GM10847 (cell line): ENCODE results near the gene PAOX.

Experiments used
- POLR2A ChIP-seq: IDR thresholded peaks from 2 replicates; pipeline ENCODE4 v1.6.1; 2011; ENCODE audit not compliant: insufficient read length; ENCODE audit errors: extremely low read depth

Gene PAOX

DNA sequence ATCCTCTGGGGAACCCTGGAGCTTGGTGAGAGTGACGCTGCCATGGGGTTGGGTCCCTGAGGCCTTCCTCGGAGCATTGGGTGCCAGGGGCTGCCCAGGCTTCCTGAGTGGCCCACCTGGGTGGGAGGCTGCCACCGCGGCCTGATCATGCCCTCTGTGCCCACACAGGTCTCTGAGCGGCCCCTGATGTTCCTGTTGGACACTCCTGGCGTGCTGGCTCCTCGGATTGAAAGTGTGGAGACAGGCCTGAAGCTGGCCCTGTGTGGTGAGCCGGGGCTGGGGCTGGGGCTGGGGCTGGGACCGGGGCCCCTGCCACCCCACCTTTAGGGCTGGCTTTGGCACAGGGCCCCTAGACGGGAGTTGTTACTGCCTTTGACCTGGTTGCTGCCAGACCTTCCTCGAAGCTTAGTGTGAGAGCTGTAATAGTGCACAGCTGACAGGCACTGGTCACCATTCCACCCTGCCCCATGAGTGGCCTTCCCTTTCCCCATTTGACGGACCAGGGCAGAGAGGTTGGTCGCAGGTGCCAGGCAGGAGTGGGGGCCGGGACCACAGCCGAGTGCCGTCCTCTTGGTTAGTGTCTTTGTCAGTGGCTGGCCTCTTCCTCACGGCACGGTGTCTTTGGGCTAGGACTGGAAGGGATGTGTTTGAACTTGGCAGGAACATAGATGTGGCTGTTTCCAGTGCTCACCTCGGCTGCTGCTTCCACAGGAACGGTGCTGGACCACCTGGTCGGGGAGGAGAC is 23.1 kb downstream of the PAOX start:
- TF ChIP-seq POLR2A: no peak

- no peak for TF ChIP-seq POLR2A
These were observed 24.3 kb downstream of the PAOX start for GRCh38 chr10:133403359-133403758.

DNA sequence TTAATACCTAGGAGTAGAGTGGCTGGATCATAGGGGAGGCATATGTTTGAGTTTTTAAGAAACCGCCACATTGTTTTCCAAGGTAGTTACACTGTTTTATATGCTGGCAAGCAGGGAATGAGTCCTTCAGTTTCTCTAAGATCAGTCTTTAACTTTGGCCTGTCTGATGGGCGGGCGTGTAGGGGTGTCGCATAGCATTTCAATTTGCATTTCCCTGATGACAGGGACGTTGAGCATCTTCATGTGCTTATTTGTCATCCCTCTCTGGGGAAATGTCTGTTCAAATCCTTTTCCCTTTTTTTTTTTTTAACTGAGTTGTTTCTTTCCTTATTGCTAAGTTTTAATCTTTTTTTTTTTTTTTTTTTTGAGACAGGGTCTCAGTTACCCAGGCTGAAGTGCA is 24.7 kb downstream of the PAOX start:
- no peak for TF ChIP-seq POLR2A

DNA sequence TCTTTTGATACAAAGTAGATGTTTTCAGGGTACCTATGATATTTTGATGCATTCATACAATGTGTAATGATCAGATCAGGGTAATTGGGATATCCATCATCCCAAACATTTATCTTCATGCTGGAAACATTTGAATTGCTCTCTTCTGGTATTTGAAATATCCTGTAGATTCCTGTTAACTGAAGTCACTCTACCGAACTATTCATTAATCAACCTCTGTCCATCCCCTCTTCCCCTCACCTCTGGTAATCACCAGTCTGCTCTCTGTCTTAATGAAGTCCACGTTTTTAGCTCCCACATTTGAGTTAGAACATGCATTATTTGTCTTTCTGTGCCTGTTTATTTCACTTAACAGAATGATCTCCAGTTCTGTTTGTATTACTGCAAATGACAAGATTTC is 26.2 kb downstream of the PAOX start:
- no peak for TF ChIP-seq POLR2A

GRCh38 chr10:133405844-133406527 is 26.9 kb downstream of the PAOX start:
- TF ChIP-seq POLR2A: no peak

DNA sequence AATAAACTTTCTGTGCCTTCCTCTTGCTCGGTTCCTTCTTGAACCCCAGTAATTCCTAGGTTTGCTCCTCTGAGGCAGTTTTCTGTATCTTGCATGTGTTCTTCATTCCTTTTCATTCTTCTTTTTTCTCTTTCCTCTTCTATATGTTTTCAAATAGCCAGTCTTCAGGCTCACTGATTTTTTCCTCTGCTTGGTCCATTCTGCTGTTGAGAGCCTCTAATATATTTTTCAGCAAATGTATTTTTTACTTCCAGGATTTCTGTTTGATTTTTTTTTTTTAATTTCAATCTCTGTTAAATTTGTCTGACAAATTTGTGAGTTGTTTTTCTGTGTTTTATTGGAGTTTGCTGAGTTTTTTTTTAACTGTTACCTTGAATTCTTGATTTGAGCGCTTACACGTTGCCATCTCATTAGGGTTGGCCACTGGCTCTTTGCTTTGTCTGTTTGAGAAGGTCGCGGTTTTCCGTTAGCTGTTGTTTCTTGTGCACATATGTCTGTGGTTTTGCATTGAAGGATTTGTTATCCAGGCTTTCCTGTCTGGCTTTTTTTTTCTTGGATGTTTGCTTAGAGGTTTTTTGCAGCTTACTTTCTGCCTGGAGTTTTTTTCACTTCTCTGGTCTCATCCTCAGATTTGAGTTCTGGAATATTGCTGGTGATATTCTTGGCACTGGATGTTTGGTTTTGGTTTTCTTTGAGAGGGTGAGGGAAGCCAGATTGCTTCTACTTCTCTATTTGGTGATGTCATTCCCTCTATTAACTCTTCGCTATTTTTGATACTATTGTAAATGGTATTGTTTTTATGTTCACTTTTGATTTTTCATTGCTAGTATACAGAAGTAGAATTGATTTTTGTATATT is 32.7 kb downstream of the PAOX start:
- no peak for TF ChIP-seq POLR2A

DNA sequence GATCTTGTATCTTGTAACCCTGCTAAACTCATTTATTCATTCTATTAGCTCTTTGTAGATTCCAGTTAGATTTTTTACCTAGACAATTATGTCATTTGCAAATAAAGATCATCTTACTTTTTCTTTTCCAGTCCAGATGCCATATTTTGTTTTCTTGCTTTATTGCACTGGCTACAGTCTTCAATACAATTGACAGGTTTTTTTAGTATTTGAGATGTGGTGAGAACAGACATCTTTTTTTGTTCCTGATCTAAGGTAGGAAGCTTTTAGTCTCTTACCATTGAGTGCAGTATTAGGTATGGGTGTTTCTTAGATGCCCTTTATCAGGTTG is 33.3 kb downstream of the PAOX start:
- TF ChIP-seq POLR2A: no peak

DNA sequence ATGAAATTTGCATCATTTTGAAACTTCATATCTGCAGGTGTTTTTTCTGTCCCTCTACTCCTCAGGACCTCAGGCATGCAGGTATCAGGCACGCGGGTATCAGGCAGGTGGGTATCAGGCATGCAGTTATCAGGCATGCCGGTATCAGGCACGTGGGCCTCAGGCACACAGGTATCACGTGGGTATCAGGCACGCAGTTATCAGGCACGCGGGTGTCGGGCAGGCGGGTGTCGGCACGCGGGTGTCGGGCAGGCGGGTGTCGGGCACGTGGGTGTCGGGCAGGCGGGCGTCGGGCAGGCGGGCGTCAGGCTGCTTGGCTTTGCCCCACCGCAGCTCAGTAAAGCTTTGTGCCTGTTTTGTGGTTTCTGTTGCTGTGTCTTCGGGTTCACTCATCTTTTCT is 36.7 kb downstream of the PAOX start:
- no peak for TF ChIP-seq POLR2A

DNA sequence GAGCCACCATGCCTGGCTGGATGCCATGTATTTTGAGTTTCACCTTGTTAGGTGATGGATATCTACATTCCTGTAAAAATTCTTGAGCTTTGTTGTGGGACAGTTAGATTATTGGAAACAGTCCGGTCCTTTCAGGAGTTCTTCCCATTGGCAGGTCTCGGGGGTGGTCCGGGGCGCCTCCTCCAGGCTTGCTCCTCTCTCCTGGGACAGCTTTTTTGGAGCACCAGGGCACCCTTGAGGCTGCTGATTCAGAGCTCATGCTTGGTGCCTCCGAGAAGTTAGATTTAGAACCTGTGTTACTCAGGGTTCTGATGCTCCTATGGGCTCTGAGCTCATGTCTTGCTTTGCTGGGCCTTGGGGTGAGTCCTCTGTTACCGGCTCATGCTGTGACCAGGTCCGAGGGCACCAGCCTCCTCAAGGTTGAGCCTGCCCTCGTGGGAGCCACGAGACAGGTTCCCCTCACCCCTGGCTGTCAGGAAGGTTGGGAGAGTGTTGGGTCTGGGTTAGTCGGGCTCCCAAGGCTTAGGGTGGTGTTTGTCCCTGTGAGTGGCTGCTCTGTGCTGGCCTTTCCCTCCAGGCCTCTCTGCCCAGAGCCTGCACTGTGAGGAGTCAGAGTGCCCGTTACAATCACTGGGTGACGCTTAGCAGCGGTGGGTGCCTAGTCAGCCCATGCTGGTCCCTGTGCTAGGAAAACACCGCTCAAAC is 39.4 kb downstream of the PAOX start:
- TF ChIP-seq POLR2A: no peak

- no peak for TF ChIP-seq POLR2A
These were observed 40.3 kb downstream of the PAOX start for GRCh38 chr10:133419211-133419950.

- TF ChIP-seq POLR2A: no peak
These were observed 41.0 kb downstream of the PAOX start for GRCh38 chr10:133420028-133420427.

DNA sequence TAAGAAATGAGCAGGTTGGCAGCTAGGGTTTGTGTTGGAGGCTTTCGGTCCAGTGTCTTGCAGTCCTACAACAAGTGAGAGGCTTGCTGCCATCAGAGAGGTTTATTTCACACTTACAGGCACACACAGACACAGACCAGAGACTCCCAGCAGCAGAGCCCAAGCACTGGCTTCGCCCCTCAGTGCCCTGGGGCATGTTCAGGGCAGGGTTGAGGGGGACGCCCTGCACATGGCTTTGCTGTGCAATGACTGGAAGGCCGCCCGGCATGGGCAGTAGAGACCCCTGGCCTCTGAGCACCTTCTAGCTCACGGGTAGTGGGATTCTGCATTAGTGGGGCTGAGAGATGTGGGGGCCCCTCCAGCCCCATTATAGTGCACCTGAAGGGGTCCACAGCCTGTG is 41.5 kb downstream of the PAOX start:
- TF ChIP-seq POLR2A: no peak

DNA sequence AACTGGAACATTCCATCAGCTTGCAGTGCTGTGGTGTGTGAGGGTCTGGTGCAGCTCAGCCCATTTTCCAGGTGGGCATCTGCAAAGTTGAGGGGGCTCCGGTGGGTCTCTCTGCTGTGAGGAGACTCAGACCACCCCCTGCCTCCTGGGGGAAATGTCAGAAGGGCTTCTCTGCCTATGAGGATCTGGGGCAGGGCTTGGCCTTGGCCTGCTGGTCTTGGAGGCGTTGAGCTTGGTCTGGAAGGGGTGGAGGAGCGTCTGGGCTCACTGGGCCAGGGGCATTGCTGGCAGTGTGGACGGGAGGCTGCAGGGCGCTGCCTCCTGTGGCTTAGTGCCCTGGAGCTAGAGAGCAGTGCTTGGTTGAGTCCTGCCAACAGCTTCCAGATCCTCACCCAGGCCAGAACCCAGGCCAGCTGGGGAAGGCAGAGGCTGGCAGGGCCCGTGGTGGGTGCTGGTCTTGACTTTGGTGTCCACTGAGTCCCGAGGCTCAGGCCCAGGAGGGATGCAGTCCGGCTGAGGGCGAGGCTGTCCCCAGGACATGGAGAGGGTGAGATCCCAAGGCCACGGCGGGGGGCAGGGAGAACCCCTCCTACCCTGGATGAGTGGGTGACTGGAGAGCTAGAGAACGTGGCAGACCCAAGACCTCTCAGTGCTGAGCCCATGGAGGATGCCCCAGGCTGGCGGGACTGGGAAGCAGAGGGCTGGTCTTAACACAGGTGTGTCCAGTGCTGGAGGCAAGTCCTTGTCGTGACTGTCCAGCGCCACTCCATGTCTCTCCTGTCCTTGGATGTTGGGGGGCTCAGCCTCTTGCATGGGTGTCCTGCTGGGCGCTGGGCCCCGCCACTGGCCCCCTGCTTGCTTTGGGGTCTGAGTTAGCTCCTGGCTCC is 42.5 kb downstream of the PAOX start:
- TF ChIP-seq POLR2A: no peak
